Measurements from ENCODE around the gene ALPI.
"Not testable (repeated sequence)": the region's sequence is repeated elsewhere in the genome, so short reads cannot be mapped to it uniquely, and the experiment has no call there.

The ALPI gene

DNA sequence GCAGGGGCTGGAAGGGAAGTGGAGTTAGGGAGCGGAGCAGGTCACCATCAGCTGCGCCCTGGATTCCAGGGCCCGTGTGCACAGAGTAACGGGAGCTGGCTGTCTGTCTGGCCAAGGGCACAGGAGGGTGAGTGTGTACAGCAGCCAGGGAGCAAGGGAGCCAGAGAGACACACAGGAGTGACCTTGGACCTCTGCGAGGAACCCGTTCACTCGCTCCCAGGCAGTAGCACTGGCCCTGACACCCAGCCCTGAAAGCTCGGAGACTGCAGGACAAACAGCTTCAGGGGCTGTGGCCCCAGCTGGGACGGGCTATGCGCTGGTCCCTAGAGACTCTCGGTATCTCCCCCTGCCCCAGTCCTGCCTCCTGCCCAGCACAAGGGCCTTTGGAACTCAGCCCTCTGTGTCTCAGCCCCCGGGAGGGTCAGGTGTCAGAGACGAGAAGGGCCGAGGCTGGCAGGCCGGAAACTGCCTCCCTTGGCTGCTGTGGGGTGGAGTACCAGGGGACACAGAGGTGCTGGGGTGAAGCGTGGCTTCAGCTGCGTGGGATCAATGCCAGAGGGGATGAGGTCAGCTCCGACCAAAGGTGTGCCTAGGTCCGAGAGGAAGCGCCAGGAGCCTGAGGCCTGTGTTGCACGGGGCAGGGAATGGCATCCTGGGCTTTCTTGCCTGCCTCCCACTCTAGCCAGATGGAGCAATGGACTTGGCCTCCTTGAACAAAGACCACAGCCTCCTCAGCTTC, 12.1 kb upstream of the ALPI start:
- CTCF ChIA-PET: interaction anchor here (0.8 to 1.2 kb wide), 3 partner anchors 78 to 543 kb away, joined by 3 to 5 read pairs (median 4); no protein-coding TSS in a partner anchor
- DNase-seq, H3K4me1 Mint-ChIP-seq, H3K4me3 Mint-ChIP-seq, H3K27ac Mint-ChIP-seq, H3K36me3 Mint-ChIP-seq, H3K27me3 Mint-ChIP-seq, H3K9me3 Mint-ChIP-seq: not testable (repeated sequence)

DNA sequence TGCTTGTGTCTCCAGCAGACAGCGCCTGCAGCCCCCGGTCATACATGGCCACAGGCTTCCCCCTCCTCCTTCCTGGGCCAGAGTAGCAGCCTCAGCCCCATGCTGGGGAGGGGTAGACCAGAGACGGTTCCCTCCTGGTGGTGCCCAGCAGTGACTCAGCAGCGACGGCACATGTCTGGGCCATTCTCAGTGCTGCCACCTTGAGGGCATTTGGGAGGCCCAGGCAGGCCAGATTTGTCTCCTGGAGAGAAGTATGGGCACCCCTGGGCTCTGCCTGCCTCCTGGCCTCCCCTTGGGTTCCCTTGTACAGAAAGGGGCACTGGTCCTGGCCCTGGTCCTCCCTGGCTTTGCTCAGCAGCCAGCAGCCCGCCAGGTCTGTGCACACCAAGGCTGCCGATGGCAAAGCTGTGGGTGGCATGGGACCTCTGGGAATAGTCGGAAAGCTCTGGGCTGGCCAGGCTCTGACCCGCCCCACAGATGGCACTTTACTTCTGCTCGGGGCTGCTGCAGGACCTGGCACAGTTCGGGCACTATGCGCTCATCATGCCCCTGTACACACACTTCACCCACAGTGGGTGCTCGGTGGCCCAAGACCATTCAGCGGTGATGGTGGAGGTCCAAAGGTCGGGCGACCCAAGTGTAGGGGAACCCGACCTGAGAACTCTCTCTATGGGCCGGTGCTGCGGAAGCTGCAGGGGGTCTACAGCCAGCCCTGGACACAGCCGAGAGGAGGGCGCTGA, 11.4 kb upstream of the ALPI start:
- Mint-ChIP-seq H3K36me3 (no peaks in the 10 kb centered on the region), H3K27ac (no peak overlapping the region), H3K4me3 (no peak overlapping the region), H3K27me3 (peaks cover 9% of the 10 kb centered on the region), H3K4me1 (peaks cover 3% of the 10 kb centered on the region), H3K9me3 (no peaks in the 10 kb centered on the region)
- CTCF ChIA-PET: interaction anchor here (0.8 to 1.2 kb wide), 5 partner anchors 20 to 544 kb away, joined by 3 to 5 read pairs (median 4); partner anchors contain the start of gene PRSS56
- peak; percentile 78 for DNase-seq

DNA sequence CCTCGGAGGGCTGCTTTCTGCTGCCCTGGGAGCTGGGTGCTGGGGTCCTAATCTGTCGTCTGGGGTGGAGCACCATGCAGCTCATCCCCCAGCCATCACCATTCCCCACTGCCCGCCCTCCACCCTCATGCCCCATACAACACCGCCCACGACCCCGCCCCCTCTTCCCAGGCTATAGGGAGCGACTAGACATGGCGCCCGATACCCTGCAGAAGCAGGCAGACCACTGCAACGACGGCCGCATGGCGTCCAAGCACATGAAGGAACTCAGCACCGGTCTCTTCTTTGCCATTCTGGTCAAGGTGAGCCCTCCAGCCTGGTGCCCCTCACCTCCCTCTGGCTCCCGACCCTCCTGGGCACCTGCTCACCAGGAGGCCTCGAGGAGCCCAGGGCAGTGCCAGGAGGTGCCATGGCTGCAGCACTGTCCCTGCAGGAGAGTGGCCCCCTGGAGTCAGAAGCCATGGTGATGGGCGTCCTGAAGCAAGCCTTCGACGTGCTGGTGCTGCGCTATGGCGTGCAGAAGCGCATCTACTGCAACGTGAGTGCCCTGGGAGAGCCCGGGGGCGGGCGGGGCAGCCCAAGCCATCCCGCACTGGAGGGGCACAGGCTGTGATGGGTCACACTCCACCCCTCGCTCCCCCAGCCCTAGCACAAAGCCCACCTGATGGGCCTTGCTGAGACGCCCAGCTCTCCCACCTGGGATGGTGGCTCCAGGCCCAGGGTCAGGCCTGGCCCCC, 10.6 kb upstream of the ALPI start:
- H3K27me3 Mint-ChIP-seq: peaks cover 16% of the 10 kb centered on the region
- not testable (repeated sequence) for H3K36me3 Mint-ChIP-seq, DNase-seq, H3K4me3 Mint-ChIP-seq, H3K27ac Mint-ChIP-seq, H3K9me3 Mint-ChIP-seq, H3K4me1 Mint-ChIP-seq
- CTCF ChIA-PET: interaction anchor here (0.8 to 1.2 kb wide), 3 partner anchors 19 to 76 kb away, joined by 3 to 4 read pairs (median 3); partner anchors contain the start of gene PRSS56

DNA sequence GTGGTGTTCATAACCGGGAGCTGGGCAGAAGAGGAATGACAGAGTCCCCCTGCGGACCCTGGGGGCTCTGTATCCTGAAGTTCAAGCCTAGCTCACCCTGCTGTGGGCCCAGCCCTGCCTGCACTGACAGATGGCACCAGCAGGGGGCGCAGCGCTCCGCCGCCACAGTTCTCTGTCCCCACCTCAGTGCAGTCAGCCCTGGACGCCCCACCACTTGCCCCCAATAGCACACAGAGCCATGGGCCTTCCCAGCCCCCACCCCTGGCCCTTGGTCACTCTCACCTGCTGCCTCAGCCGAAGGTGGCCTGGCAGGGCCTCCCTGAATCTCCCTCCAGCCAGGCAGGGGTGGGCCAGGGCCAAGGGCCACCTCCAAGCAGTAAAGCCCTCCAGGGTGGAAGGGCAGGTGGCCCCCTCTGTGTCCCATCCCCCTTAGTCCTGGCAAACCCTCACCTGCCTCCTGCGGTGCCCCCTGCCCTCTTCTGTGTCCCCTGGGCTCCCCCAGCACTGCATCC, 9.6 kb upstream of the ALPI start:
- CTCF ChIA-PET: interaction anchor here (2.6 kb wide), 1 partner anchor 75 kb away, joined by 14 read pairs; the partner anchor contains the start of gene PRSS56
- H3K36me3 Mint-ChIP-seq, H3K9me3 Mint-ChIP-seq, DNase-seq, H3K4me3 Mint-ChIP-seq, H3K4me1 Mint-ChIP-seq, H3K27ac Mint-ChIP-seq: not testable (repeated sequence)
- peaks cover 16% of the 10 kb centered on the region for H3K27me3 Mint-ChIP-seq

DNA sequence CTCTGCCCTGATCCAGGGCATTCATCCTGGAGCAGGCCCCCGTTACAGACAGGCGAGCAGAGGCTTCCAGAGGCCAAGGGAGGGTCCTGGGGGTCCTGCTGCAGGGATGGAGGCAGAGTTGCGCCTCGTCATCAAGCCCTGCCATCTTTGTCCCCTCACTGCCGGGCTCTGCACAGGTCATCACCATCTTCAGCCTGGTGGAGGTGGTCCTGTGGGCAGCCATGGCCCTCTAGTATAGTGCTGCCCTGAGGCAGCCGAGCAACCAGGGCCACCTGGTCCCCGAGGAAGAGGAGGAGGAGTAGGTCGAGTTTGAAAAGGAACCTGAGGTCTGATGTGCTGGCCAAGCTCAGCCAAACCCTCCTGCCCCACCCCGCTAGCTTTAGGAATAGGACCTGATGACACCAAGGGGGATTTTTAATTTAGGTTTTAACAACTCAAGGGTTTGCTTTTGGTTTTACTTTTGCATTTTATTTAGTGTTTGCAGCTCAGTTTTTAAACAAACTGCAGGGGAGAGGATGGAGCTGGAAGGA, 8.8 kb upstream of the ALPI start:
- Mint-ChIP-seq H3K27me3 (peaks cover 19% of the 10 kb centered on the region), H3K36me3 (no peaks in the 10 kb centered on the region), H3K9me3 (no peaks in the 10 kb centered on the region), H3K27ac (no peak overlapping the region), H3K4me1 (peaks cover 3% of the 10 kb centered on the region), H3K4me3 (no peak overlapping the region)
- CTCF ChIA-PET: interaction anchor here (0.7 to 2.6 kb wide), 7 partner anchors 12 to 111 kb away, joined by 3 to 14 read pairs (median 3); partner anchors contain the start of gene PRSS56
- DNase-seq: no peak

DNA sequence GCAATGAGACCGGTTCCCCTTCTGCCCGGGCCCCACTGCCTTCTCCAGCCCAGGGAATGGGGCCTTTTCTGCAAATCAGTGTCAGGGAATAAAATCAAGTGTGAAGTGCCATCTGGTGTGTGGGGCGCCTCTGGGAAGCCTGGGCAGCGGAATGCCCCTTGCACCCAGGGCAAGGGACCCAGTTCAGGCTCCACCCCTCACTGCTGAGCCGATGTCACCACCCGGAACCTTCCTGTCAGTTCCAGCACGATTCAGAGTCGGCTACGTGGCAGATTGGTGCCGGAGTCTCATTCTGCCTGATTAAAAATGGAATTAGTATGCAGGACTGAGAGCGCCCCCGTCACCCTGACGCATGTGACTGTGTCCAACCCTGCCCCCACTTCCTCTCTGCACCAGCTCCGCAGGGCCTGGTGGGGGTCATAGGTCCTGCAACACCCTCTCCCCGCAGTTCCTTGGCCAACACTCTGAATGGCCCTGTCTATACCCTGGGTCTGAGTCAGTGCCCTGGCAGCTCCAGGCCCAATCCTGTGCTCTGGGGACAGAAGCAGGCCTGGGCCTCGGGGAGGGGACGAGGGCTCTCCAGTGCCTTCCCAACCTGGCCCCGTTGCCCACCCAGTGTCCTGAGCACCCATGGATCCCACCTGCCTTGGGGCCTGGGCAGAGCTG, 8.2 kb upstream of the ALPI start:
- Mint-ChIP-seq H3K27me3 (peaks cover 19% of the 10 kb centered on the region), H3K27ac (no peak overlapping the region), H3K4me3 (no peak overlapping the region), H3K9me3 (no peaks in the 10 kb centered on the region), H3K36me3 (no peaks in the 10 kb centered on the region), H3K4me1 (peaks cover 3% of the 10 kb centered on the region)
- DNase-seq: no peak
- CTCF ChIA-PET: interaction anchor here (0.7 to 2.6 kb wide), 6 partner anchors 13 to 155 kb away, joined by 3 to 14 read pairs (median 4); partner anchors contain the start of gene PRSS56

DNA sequence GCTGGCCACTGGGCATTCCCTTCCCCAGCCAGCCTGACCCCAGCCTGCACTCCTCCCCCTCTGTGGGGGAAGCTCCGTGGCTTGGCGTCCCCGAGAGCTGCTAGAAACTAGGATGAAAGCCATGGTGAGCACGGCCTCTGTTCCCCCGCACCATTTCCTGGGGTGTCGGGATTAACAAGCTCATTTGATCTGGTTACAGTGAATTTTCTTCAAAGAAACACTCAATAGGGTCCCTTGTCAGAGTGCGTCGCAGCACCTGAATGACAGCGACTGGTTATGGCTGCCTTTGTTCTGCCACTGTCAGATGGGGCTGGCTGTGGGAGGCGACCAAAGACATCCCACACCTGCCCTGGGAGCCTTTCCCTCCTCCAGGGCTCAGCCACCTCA, 7.7 kb upstream of the ALPI start:
- no peak for DNase-seq
- H3K27ac Mint-ChIP-seq: no peak overlapping the region
- H3K27me3 Mint-ChIP-seq: peaks cover 19% of the 10 kb centered on the region
- CTCF ChIA-PET: interaction anchor here (0.7 to 2.6 kb wide), 4 partner anchors 20 to 155 kb away, joined by 3 to 14 read pairs (median 6); partner anchors contain the start of gene PRSS56
- H3K4me3 Mint-ChIP-seq: no peak overlapping the region
- peaks cover 3% of the 10 kb centered on the region for H3K4me1 Mint-ChIP-seq
- no peaks in the 10 kb centered on the region for H3K9me3 Mint-ChIP-seq
- no peaks in the 10 kb centered on the region for H3K36me3 Mint-ChIP-seq

DNA sequence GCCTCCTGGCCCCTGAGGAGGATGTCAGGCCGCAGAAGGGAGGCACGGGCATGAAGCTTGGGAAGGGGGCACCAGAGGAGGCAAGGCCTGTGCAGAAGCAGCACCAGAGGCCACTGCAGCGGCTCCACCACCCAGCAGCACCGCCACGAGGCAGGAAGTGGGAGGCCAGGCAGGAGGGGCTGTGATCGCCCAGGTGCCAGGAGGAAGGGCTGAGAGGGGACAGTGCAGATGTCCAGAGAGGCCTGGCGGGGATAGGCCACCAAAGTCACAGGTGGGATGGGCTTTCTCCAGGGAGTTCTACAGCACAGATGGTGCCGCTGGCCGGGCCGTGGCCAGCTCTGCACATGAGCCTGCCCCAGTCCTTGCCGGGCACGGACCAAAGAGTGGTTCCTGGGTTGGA, 6.0 kb upstream of the ALPI start:
- no peak overlapping the region for H3K27ac Mint-ChIP-seq
- CTCF ChIA-PET: interaction anchor here (1.0 kb wide), 1 partner anchor 69 kb away, joined by 3 read pairs; no protein-coding TSS in a partner anchor
- H3K9me3 Mint-ChIP-seq: no peaks in the 10 kb centered on the region

DNA sequence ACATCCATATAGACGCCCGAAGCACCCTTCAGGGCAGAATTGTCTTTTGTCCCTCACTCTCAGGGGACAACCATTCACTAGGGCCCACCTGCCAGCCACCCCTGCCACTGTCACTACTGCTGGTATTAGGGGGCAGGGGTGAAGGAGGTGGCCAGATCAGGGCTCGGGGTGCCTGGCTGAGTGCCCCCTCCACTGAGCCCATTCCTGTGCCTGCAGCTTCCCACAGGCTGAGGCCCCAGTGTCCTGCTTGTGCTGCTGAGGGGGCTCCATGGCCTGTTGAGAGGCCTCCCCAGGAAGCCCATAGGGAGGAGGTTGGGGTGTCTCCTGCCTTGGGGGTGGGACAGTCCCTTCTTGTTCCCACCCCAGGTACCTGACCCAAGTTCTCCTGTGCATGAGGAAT, 4.3 kb upstream of the ALPI start:
- H3K4me3 Mint-ChIP-seq, H3K4me1 Mint-ChIP-seq, H3K36me3 Mint-ChIP-seq, H3K27ac Mint-ChIP-seq, H3K9me3 Mint-ChIP-seq: not testable (repeated sequence)
- CTCF ChIA-PET: interaction anchor here (1.2 kb wide), 1 partner anchor 551 kb away, joined by 3 read pairs; no protein-coding TSS in a partner anchor
- H3K27me3 Mint-ChIP-seq: peaks cover 26% of the 10 kb centered on the region
- DNase-seq: peak; percentile 9

More for the DNA sequence above, 6.0 kb upstream of the ALPI start:
- no peaks in the 10 kb centered on the region for H3K36me3 Mint-ChIP-seq
- peak; percentile 12 for DNase-seq
- peaks cover 3% of the 10 kb centered on the region for H3K4me1 Mint-ChIP-seq
- H3K27me3 Mint-ChIP-seq: peaks cover 21% of the 10 kb centered on the region
- H3K4me3 Mint-ChIP-seq: no peak overlapping the region

DNA sequence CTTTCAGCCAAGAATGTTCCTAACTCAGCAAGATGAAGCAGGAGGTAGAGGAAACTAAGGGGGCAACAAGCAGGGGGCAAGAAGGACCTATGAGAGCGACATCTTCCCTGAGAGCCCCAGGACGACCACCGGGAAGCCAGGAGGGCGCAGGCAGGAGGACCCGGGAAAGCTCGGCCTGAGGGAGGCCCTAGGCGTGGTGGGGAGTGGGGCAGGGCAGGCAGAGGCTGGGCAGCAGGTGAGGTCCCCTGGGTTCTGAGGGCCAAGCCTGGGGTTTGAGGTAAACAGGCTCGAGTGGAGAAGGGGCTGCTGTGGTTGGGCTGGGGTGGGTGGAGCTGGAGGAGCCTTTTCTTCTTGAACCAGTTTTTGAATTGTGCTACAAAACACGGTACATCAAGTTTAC, 1.3 kb upstream of the ALPI start:
- DNase-seq: peak; percentile 8
- peaks cover 55% of the 10 kb centered on the region for H3K27me3 Mint-ChIP-seq
- H3K36me3 Mint-ChIP-seq: no peaks in the 10 kb centered on the region
- no peaks in the 10 kb centered on the region for H3K4me1 Mint-ChIP-seq
- no peaks in the 10 kb centered on the region for H3K9me3 Mint-ChIP-seq
- no peak overlapping the region for H3K27ac Mint-ChIP-seq
- CTCF ChIA-PET: no interaction called here
- H3K4me3 Mint-ChIP-seq: no peak overlapping the region

DNA sequence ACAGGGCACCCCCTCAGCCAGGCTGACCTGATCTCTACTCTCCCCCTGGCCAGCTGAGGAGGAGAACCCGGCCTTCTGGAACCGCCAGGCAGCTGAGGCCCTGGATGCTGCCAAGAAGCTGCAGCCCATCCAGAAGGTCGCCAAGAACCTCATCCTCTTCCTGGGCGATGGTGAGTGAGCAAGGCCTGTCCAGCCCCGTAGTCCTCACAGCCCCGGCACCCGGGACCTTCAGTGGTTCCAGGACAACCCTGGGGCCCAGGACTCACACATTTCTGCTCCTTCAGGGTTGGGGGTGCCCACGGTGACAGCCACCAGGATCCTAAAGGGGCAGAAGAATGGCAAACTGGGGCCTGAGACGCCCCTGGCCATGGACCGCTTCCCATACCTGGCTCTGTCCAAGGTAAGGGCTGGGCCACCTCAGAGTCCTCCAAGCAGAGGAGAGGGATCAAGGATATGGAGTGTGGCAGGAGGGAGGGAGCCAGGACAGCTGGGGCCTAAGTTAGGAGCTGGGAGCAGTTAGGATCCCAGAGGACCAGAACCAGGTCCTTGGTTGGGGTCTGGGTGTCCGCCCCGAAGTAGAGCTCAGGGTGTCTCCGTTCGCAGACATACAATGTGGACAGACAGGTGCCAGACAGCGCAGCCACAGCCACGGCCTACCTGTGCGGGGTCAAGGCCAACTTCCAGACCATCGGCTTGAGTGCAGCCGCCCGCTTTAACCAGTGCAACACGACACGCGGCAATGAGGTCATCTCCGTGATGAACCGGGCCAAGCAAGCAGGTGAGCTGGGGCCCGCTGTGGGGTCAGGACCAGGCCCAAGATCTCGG, 555 bp downstream of the ALPI start:
- Mint-ChIP-seq H3K36me3 (no peaks in the 10 kb centered on the region), H3K4me1 (no peaks in the 10 kb centered on the region), H3K4me3 (no peak overlapping the region), H3K9me3 (no peaks in the 10 kb centered on the region), H3K27ac (no peak overlapping the region), H3K27me3 (peaks cover 57% of the 10 kb centered on the region)
- CTCF ChIA-PET: no interaction called here
- DNase-seq: peak; percentile 10

DNA sequence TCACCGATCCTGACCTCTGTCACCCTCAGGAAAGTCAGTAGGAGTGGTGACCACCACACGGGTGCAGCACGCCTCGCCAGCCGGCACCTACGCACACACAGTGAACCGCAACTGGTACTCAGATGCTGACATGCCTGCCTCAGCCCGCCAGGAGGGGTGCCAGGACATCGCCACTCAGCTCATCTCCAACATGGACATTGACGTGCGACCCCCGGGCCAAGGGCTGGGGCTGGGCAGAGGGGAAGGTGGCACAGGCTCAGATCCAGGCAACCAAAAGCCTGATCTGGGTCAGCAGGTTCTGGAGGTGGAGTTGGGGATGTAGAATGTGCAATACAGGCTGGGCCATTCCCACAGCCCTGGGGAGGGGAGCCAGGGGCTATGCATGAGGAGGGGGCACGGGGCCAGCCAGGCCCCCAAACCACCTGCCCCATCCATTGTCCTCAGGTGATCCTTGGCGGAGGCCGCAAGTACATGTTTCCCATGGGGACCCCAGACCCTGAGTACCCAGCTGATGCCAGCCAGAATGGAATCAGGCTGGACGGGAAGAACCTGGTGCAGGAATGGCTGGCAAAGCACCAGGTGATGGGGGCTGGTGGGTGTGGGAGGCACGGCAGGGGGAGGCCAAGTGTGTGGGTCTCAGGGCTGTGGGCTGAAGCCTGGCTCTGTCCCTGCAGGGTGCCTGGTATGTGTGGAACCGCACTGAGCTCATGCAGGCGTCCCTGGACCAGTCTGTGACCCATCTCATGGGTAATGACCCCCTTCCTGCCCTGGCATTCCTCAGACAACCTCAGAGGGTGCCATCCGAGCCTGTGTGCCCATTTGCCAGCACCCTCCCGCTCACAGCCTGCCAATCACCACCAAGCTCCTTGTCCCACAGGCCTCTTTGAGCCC, 1.4 kb downstream of the ALPI start:
- Mint-ChIP-seq H3K4me1 (no peaks in the 10 kb centered on the region), H3K36me3 (no peaks in the 10 kb centered on the region), H3K9me3 (no peaks in the 10 kb centered on the region), H3K4me3 (no peak overlapping the region), H3K27ac (no peak overlapping the region), H3K27me3 (peaks cover 55% of the 10 kb centered on the region)
- CTCF ChIA-PET: no interaction called here
- peak; percentile 16 for DNase-seq
